Islet precursor cell (in vitro differentiated cells): ENCODE results near the gene ROMO1.
"Not testable (repeated sequence)": the region's sequence is repeated elsewhere in the genome, so short reads cannot be mapped to it uniquely, and the experiment has no call there.

Experiments used
- DNase-seq: peaks from one replicate; pipeline ENCODE4 v3.0.0-alpha.2; 2018

Gene ROMO1

GRCh38 chr20:35681960-35682359 lies 17.2 kb upstream of the ROMO1 start:
- DNase-seq = no peak

- not testable (repeated sequence) for DNase-seq
Measured at GRCh38 chr20:35685368-35685767, 13.8 kb upstream of the ROMO1 start.

- DNase-seq = peak; percentile 64
Measured at GRCh38 chr20:35686872-35687271, 12.3 kb upstream of the ROMO1 start.

DNA sequence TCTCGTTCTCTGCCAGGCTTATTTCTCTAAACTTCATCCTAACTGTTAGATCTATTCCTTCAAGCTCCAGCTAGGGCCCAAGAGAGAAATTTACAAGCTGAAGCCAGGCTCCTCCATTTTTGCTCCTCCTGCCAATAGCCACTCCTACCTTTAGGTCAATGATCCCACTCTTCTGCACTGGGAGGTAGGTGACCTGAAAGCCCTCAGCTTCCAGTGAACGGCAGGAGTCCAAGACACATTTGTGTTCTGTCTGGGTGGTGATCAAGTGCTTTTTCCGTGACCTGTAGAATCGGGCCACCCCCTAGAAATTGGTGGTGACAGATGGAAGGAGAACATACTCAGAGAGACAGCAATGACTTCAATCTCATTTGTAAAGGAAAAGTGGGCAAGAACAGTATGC lies 8.9 kb upstream of the ROMO1 start:
- DNase-seq = no peak

- DNase-seq = no peak
Measured at GRCh38 chr20:35695245-35695749, 3.9 kb upstream of the ROMO1 start.

- no peak for DNase-seq
Measured at GRCh38 chr20:35695978-35696377, 3.2 kb upstream of the ROMO1 start.

- no peak for DNase-seq
Measured at GRCh38 chr20:35697696-35698297, 1.4 kb upstream of the ROMO1 start.

GRCh38 chr20:35698298-35699126 lies 693 bp upstream of the ROMO1 start:
- DNase-seq = peak; percentile 61

DNA sequence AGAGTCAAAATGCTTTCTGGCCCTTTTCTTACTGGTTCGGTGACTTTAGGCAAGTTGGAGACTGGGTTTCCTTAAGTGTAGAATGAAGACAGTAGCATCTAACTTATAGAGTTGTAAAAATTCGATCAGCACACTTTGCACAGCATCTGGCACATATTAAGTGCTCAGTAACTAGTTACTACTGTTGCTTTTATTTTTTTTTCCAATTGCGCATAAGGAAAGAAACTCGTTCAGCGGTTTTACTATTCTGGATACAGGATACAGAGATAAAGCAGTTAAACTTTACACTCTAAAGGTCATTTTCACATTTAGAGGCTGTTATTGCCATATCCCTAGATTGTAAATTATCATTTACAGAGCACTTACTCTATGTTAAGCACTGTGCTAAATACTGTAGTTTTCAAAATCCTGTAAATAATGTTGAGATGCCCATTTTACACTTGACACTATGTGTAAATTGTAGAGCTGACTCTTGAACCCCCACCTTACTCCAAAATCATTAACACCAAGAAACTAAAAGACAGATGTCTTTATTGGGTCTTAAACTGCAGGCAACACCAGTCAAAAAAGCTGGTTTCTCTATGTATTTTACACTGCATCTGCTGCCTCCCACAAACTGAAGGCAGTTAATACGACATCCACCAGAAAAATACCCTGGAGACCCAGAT lies 886 bp downstream of the ROMO1 start:
- DNase-seq = no peak

- no peak for DNase-seq
Measured at GRCh38 chr20:35700625-35701148, 1.5 kb downstream of the ROMO1 start.

DNA sequence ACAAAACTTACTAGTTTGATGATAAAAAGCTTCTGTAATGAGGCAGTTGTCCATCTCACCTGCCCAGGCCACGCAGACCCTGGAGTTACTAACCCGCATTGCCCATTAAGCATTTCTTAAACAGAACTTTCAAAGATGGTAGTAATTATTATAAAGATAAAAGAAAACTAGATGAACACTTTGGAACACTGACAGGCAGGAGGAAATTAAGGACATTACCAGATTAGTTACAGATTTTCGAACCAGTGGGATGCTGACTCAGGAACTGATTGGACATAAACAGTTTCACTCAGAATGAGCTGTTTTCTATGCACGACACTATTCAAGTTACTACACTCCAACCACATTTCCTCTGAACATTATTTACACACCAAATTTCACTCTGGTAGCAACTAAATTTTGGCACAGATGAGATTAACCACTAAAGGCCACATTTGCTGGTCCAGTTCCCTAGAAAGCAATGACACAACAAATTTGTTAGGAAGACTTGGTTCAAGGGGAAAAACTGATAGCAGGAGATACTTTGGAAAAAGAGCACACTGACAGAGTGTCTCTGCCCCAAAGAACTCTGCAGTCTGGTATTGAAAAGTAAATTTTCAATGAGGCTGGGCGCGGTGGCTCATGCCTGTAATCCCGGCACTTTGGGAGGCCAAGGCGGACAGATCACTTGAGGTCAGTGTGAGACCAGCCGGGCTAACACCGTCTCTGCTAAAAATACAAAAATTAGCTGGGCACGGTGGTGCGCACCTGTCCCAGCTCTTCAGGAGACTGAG lies 3.0 kb downstream of the ROMO1 start:
- DNase-seq = no peak

DNA sequence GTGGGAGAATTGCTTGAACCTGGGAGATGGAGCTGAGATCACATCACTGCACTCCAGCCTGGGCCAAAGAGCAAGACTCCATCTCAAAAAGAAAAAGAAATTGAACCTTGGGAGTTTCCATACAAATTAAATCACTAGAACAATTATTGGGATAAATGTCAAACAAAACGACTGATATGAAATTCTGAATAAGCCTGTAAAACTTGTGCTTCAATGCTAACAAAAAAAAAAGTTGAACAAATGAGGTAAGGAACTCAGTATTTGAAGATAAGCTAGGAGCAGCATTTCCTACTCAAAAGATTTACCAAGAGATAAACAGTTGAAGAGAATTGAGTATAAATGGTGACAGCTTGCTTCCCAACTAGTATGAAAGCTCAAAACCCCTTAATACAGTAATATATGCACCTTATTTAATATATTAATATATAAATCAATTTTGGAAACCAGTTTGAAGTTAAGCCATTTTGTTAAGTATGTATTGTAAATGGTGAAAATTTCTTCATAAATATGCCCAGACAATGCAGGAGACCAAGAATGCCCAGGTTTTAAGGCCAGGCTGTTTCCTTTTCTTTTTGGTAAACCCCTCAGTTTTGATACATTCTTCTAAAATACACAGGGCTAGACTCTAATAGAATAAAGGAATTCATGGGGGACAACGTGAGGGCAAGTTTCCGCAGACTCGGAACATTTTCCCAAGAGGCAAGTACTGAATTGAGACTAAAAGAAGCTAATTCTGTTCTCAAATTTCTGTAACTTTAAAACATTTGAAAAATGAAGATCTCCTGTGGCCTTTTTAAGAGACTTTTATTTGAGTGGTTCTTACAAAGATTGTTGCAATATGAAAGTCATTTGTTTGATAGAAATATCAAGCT lies 3.9 kb downstream of the ROMO1 start:
- DNase-seq = no peak

- DNase-seq = no peak
Measured at GRCh38 chr20:35704514-35705261, 5.5 kb downstream of the ROMO1 start.

GRCh38 chr20:35705894-35706293 lies 6.7 kb downstream of the ROMO1 start:
- not testable (repeated sequence) for DNase-seq

DNA sequence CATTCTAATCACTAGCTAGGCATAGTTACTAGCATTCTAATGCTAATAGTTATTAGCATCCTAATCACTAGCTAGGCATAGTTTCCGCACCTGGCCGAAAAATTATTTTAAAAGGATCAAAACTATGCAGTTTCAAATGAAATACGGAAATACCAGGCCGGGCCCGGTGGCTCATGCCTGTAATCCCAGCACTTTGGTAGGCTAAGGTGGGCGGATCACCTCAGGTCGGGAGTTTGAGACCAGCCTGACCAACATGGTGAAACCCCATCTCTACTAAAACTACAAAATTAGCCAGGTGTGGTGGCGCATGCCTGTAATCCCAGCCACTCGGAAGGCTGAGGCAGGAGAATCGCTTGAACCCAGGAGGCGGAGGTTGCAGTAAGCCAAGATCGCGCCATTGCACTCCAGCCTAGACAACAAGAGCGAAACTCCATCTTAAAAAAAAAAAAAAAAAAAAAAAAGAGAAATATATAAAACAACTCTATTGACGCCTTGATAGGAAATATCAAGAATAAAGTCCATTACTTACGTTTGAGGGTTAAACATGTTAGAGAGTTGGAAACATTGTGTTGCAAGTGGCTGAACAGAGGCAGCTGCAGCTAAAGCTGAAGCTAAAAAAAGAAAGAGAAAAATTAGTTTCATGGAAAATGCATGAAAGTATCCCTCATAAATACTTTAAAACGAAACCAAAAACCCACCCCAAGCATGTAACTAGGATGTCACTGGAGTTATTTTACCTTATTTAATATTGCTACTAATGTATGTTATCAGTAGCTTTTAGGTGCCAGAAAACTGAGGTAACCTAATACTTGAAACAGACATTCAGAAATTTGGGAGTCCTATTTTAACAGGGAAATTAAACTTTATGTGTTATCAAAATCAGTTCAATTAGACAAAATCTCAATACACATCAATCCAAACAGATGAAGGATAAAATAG lies 7.7 kb downstream of the ROMO1 start:
- not testable (repeated sequence) for DNase-seq

GRCh38 chr20:35708502-35708901 lies 9.3 kb downstream of the ROMO1 start:
- DNase-seq = no peak

DNA sequence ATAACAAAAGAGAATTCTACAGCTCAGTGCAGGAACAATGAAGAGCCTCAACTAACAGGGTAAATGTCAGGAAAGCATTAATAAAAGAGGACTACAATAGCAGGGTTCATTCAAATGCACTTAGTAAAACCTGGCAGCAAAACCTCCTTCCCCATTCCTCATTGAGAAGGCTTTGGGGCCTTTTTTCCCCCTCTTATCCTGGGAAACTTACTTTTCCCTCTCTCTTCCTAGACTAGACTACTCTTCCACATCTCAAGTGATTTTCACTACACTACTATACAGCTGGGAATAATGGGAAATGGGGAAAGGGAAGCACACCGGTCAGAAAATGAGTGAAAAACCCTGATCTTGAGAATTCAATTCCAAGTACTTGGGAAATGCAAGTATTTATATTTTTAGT lies 10.1 kb downstream of the ROMO1 start:
- DNase-seq = no peak

GRCh38 chr20:35710039-35710438 lies 10.8 kb downstream of the ROMO1 start:
- no peak for DNase-seq

GRCh38 chr20:35710884-35711587 lies 11.8 kb downstream of the ROMO1 start:
- DNase-seq = no peak
